Effector memory CD4-positive, alpha-beta T cell (primary cell): ENCODE measurements around the gene CNOT2.
"Not testable (repeated sequence)": the region's sequence is repeated elsewhere in the genome, so short reads cannot be mapped to it uniquely, and the experiment has no call there.

Source experiments
- DNase-seq, 3 donors: peaks; one replicate each; pipeline ENCODE4 v3.0.0-alpha.2; 2020
- H3K27ac ChIP-seq: 2 replicates; pipeline ENCODE4 v1.7.0; 2013; ENCODE audit warnings: mild to moderate bottlenecking, low read length, moderate library complexity; ENCODE audit not compliant: insufficient read depth, poor library complexity, severe bottlenecking
- H3K27me3 ChIP-seq: replicated peaks from 2 replicates; pipeline ENCODE4 v1.7.0; 2013; ENCODE audit warnings: mild to moderate bottlenecking, low read length; ENCODE audit not compliant: insufficient read depth, control insufficient read depth, poor library complexity, severe bottlenecking
- H3K36me3 ChIP-seq: 2 replicates; pipeline ENCODE4 v1.7.0; 2013; ENCODE audit warnings: mild to moderate bottlenecking, low read length, moderate library complexity; ENCODE audit not compliant: control insufficient read depth, insufficient read depth
- H3K4me1 ChIP-seq: 2 replicates; pipeline ENCODE4 v1.7.0; 2013; ENCODE audit warnings: low read length, mild to moderate bottlenecking; ENCODE audit not compliant: control insufficient read depth, insufficient read depth, poor library complexity, severe bottlenecking
- H3K4me3 ChIP-seq: 2 replicates; pipeline ENCODE4 v1.7.0; 2013; ENCODE audit warnings: low read length, low read depth, mild to moderate bottlenecking; ENCODE audit not compliant: insufficient read depth, poor library complexity, severe bottlenecking
- H3K9me3 ChIP-seq: 2 replicates; pipeline ENCODE4 v1.7.0; 2013; ENCODE audit warnings: mild to moderate bottlenecking, low read length, moderate library complexity; ENCODE audit not compliant: control insufficient read depth

Gene CNOT2

GRCh38 chr12:70292017-70292776 is 49.0 kb downstream of the CNOT2 start:
- no peaks in the 10 kb centered on the region for H3K9me3 ChIP-seq
- no peak for DNase-seq
- H3K4me3 ChIP-seq: no peak overlapping the region
- H3K36me3 ChIP-seq: peaks cover 7% of the 10 kb centered on the region
- no peak overlapping the region for H3K27ac ChIP-seq
- no peaks in the 10 kb centered on the region for H3K27me3 ChIP-seq
- no peaks in the 10 kb centered on the region for H3K4me1 ChIP-seq

GRCh38 chr12:70304684-70305555 is 61.7 kb downstream of the CNOT2 start:
- not testable (repeated sequence) for H3K27ac ChIP-seq
- peak in 2 of 3 donors; percentile 6 to 7 for DNase-seq

GRCh38 chr12:70305794-70306193 is 62.6 kb downstream of the CNOT2 start:
- Histone ChIP-seq H3K4me3 (no peak overlapping the region), H3K9me3 (no peaks in the 10 kb centered on the region), H3K4me1 (peaks cover 12% of the 10 kb centered on the region), H3K36me3 (peaks cover 4% of the 10 kb centered on the region), H3K27ac (no peak overlapping the region), H3K27me3 (no peaks in the 10 kb centered on the region)
- no peak for DNase-seq

More at GRCh38 chr12:70304684-70305555, 61.7 kb downstream of the CNOT2 start:
- not testable (repeated sequence) for H3K4me3 ChIP-seq, H3K9me3 ChIP-seq, H3K36me3 ChIP-seq, H3K27me3 ChIP-seq
- peaks cover 12% of the 10 kb centered on the region for H3K4me1 ChIP-seq

GRCh38 chr12:70306676-70307075 is 63.4 kb downstream of the CNOT2 start:
- Histone ChIP-seq H3K27me3 (no peaks in the 10 kb centered on the region), H3K4me1 (peaks cover 12% of the 10 kb centered on the region), H3K36me3 (peaks cover 4% of the 10 kb centered on the region), H3K9me3 (no peaks in the 10 kb centered on the region), H3K4me3 (no peak overlapping the region), H3K27ac (no peak overlapping the region)
- no peak for DNase-seq

GRCh38 chr12:70307868-70308267 is 64.6 kb downstream of the CNOT2 start:
- Histone ChIP-seq H3K27me3 (no peaks in the 10 kb centered on the region), H3K27ac (no peak overlapping the region), H3K9me3 (no peaks in the 10 kb centered on the region), H3K36me3 (peaks cover 4% of the 10 kb centered on the region), H3K4me1 (peaks cover 12% of the 10 kb centered on the region), H3K4me3 (no peak overlapping the region)
- no peak for DNase-seq

GRCh38 chr12:70309348-70309747 is 66.1 kb downstream of the CNOT2 start:
- no peak overlapping the region for H3K4me3 ChIP-seq
- no peaks in the 10 kb centered on the region for H3K9me3 ChIP-seq
- DNase-seq: no peak
- H3K36me3 ChIP-seq: peaks cover 4% of the 10 kb centered on the region
- peaks cover 11% of the 10 kb centered on the region for H3K4me1 ChIP-seq
- H3K27ac ChIP-seq: no peak overlapping the region
- H3K27me3 ChIP-seq: no peaks in the 10 kb centered on the region

GRCh38 chr12:70314145-70314544 is 70.9 kb downstream of the CNOT2 start:
- Histone ChIP-seq H3K27me3 (no peaks in the 10 kb centered on the region), H3K36me3 (no peaks in the 10 kb centered on the region), H3K4me3 (no peak overlapping the region), H3K9me3 (no peaks in the 10 kb centered on the region), H3K4me1 (peaks cover 5% of the 10 kb centered on the region), H3K27ac (no peak overlapping the region)
- no peak for DNase-seq

GRCh38 chr12:70317781-70318180 is 74.5 kb downstream of the CNOT2 start:
- Histone ChIP-seq H3K4me3 (no peak overlapping the region), H3K27me3 (no peaks in the 10 kb centered on the region), H3K27ac (no peak overlapping the region), H3K4me1 (peaks cover 5% of the 10 kb centered on the region), H3K36me3 (no peaks in the 10 kb centered on the region), H3K9me3 (no peaks in the 10 kb centered on the region)
- no peak for DNase-seq

GRCh38 chr12:70319605-70320004 is 76.4 kb downstream of the CNOT2 start:
- no peak overlapping the region for H3K27ac ChIP-seq
- H3K27me3 ChIP-seq: no peaks in the 10 kb centered on the region
- H3K4me3 ChIP-seq: no peak overlapping the region
- H3K9me3 ChIP-seq: no peaks in the 10 kb centered on the region
- H3K4me1 ChIP-seq: peaks cover 5% of the 10 kb centered on the region
- no peak for DNase-seq
- H3K36me3 ChIP-seq: no peaks in the 10 kb centered on the region

- no peak overlapping the region for H3K4me3 ChIP-seq
- H3K4me1 ChIP-seq: no peaks in the 10 kb centered on the region
- H3K36me3 ChIP-seq: no peaks in the 10 kb centered on the region
- no peaks in the 10 kb centered on the region for H3K27me3 ChIP-seq
- no peak overlapping the region for H3K27ac ChIP-seq
- H3K9me3 ChIP-seq: no peaks in the 10 kb centered on the region
- no peak for DNase-seq
Measured at GRCh38 chr12:70321191-70321590, 78.0 kb downstream of the CNOT2 start.
